Upper lobe of right lung (tissue), 1 donor: ENCODE measurements around the gene MRPL43. TPM values are rescaled to one million over a fixed set of nuclear protein-coding genes. Genes with fewer than 3 reads are reported as not detected.

Source experiments
- ATAC-seq: fragments of 200-7000 bp; cut with Tn5 transposase; one replicate; pipeline ENCODE4 v1.9.1; 2020; ENCODE audit warnings: mild to moderate bottlenecking, moderate library complexity
- DNase-seq: peaks from one replicate; pipeline ENCODE4 v3.0.0-alpha.2; 2020
- H3K27ac ChIP-seq: fragments of 200-600 bp; one replicate; pipeline ENCODE4 v1.8.0; 2022
- H3K27me3 ChIP-seq: fragments of 200-600 bp; one replicate; pipeline ENCODE4 v1.8.0; 2022; ENCODE audit warnings: mild to moderate bottlenecking
- H3K36me3 ChIP-seq: fragments of 200-600 bp; one replicate; pipeline ENCODE4 v1.8.0; 2022
- H3K4me1 ChIP-seq: fragments of 200-600 bp; one replicate; pipeline ENCODE4 v1.8.0; 2022
- H3K4me3 ChIP-seq: fragments of 200-600 bp; one replicate; pipeline ENCODE4 v1.8.0; 2022; ENCODE audit warnings: mild to moderate bottlenecking
- H3K9me3 ChIP-seq: fragments of 200-600 bp; one replicate; pipeline ENCODE4 v1.8.0; 2022
- CTCF ChIP-seq: fragments of 200-600 bp; IDR thresholded peaks from one replicate; pipeline ENCODE4 v1.8.0; 2022; ENCODE audit warnings: antibody characterized with exemption
- intact Hi-C: fragments of 100-400 bp; cut with DNase I; formaldehyde crosslinking; loops from one replicate; pipeline ENCODE4 v1.11.0; 2022
- total RNA-seq: library from RNA; stranded (reverse); fragmentation: NEBNext Ultra II Directional; extraction: Animal tissue kit (Norgen Biotek cat#: 25700); gene quantifications from one replicate; pipeline ENCODE4 v1.2.1, GENCODE V29; 2021
- donor health status: DM: no; HTN: yes; CAD: no; lungs with severe emphysema.

The MRPL43 gene
- total RNA-seq, 1 donor from 2014 or later = 60.5 TPM

DNA sequence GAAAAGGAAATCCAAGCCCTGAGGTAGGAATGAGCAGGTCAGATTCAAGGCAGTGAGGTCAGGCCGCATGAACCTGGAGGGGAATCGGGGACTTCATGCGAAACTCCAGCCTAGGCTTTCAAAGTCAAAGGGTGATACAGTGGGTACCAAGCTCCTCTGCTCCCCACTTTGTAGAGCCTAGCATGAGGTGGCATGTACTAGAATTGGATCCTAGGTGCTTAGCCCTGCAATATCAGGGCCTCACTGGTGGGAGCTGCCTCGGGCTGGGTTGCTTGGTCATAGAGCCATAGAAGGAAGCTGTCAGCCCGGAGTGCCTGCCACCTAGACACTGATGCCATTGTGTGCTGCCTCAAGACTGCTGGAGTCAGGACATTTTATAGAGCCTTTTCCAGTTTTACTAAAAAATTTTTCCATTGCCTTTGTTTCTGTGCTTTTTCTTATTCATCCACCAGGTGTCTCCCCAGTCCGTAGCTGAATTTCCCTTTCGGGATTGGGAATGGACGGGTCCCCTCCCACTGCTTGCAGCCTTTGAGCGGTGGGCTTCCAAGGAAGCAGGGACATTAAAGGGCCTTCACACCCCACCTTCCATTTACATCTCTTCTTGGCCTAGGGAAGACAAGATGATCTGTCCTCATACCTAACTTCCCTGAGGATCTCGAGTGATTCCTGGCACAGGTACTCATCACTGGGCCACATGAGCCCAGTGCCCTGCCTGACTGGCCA lies 6.8 kb upstream of the MRPL43 start:
- H3K27ac ChIP-seq = no peak overlapping the region
- peaks cover 27% of the 10 kb centered on the region for H3K36me3 ChIP-seq
- no peaks in the 10 kb centered on the region for H3K9me3 ChIP-seq
- peak; percentile 70 for TF ChIP-seq CTCF
- no peaks in the 10 kb centered on the region for H3K27me3 ChIP-seq
- no peak overlapping the region for H3K4me3 ChIP-seq
- ATAC-seq = no peak
- H3K4me1 ChIP-seq = peaks cover 22% of the 10 kb centered on the region
- intact Hi-C loops = no loop called here
- no peak for DNase-seq

DNA sequence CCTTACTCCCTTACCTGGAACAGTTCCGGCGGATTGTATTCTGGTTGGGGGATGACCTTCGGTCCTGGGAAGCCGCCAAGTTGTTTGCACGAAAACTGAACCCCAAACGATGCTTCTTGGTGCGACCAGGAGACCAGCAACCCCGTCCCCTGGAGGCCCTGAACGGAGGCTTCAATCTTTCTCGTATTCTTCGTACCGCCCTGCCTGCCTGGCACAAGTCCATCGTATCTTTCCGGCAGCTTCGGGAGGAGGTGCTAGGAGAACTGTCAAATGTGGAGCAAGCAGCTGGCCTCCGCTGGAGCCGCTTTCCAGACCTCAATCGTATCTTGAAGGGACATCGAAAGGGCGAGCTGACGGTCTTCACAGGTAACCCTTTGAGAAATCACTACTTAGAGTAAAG lies 1.8 kb upstream of the MRPL43 start:
- Histone ChIP-seq H3K27me3 (no peaks in the 10 kb centered on the region), H3K4me3 (no peak overlapping the region), H3K36me3 (peaks cover 37% of the 10 kb centered on the region), H3K4me1 (peaks cover 21% of the 10 kb centered on the region), H3K9me3 (no peaks in the 10 kb centered on the region), H3K27ac (no peak overlapping the region)
- TF ChIP-seq CTCF = no peak
- ATAC-seq = no peak
- no peak for DNase-seq
- intact Hi-C loops = no loop called here

GRCh38 chr10:100988166-100988565 lies 869 bp upstream of the MRPL43 start:
- no peak overlapping the region for H3K27ac ChIP-seq
- no peak for DNase-seq
- peak overlapping the region; percentile 76 for H3K4me3 ChIP-seq
- no peaks in the 10 kb centered on the region for H3K9me3 ChIP-seq
- intact Hi-C loops = no loop called here
- H3K36me3 ChIP-seq = peaks cover 40% of the 10 kb centered on the region
- H3K27me3 ChIP-seq = no peaks in the 10 kb centered on the region
- TF ChIP-seq CTCF = no peak
- H3K4me1 ChIP-seq = peaks cover 21% of the 10 kb centered on the region
- ATAC-seq = no peak

DNA sequence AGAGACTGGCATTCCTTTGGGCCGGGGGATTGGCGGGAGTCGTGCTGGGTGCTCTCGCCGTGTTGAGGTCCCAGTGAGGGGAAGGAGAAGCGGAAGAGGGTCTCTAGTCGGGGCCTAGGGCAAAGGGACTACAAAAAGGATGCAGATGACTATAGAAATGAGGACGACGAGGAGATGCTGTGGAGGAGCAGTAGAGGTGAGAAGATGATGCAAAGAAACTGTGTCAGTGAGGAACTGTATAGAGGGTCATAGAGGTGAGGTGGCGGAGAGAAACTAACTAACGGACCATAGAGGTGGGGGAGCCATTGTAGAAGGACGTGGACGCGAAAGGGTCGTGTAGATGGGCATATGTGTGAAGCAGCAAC lies 370 bp upstream of the MRPL43 start:
- no peaks in the 10 kb centered on the region for H3K9me3 ChIP-seq
- no peak for ATAC-seq
- H3K4me1 ChIP-seq = peaks cover 21% of the 10 kb centered on the region
- H3K36me3 ChIP-seq = peaks cover 40% of the 10 kb centered on the region
- no peaks in the 10 kb centered on the region for H3K27me3 ChIP-seq
- TF ChIP-seq CTCF = no peak
- no peak for DNase-seq
- H3K4me3 ChIP-seq = peak overlapping the region; percentile 76
- intact Hi-C loops = no loop called here
- H3K27ac ChIP-seq = peak overlapping the region; percentile 71

DNA sequence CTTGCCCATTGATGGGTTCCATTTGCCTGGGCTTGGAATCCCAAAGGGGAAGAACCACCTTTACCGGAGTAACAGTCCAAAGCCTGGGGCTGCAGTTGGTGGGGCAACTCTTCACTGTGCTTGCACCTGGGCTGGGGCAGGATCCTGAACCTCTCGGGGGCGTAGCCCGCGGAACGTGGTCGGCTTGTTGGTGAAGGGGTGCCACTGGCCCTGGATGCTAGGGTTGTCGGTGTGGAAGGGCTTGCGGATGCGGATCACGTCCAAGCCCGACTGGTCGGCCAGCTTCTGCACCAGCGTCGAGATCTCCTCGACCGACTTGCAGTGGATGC lies 710 bp downstream of the MRPL43 start:
- peak overlapping the region; percentile 71 for H3K27ac ChIP-seq
- DNase-seq = no peak

More for the DNA sequence above, 710 bp downstream of the MRPL43 start:
- peaks cover 40% of the 10 kb centered on the region for H3K36me3 ChIP-seq
- H3K27me3 ChIP-seq = no peaks in the 10 kb centered on the region
- H3K4me1 ChIP-seq = peaks cover 21% of the 10 kb centered on the region
- ATAC-seq = no peak
- intact Hi-C loops = no loop called here
- peak overlapping the region; percentile 76 for H3K4me3 ChIP-seq
- no peaks in the 10 kb centered on the region for H3K9me3 ChIP-seq
- no peak for TF ChIP-seq CTCF
